CD8-positive, alpha-beta memory T cell (primary cell): Measurements from ENCODE around the gene SPINT1. TPM values are rescaled to one million over a fixed set of nuclear protein-coding genes. Genes with fewer than 3 reads are reported as not detected.

Experiments
- CTCF ChIA-PET: fragments of 350-600 bp; sonication (Branson Sonifier 250); formaldehyde crosslinking; loops from one replicate; lab custom pipeline; 2021; ENCODE audit warnings: antibody characterized with exemption; lab: Charles Lee
- POLR2A ChIA-PET: fragments of 350-600 bp; sonication (Branson Sonifier 250); formaldehyde crosslinking; loops from one replicate; lab custom pipeline; 2021; ENCODE audit warnings: antibody characterized with exemption; lab: Charles Lee
- DNase-seq, 5 donors: peaks; one replicate each; pipeline versions ENCODE4 v3.0.0 to v3.0.0-alpha.2; 2020 to 2022; ENCODE audit warnings: mixed read lengths in 1 of 5
- H3K27ac ChIP-seq: one replicate; pipeline ENCODE4 v1.7.0; 2013; ENCODE audit warnings: low read depth, mild to moderate bottlenecking, low read length, moderate library complexity
- H3K27me3 ChIP-seq: 2 replicates; pipeline ENCODE4 v1.7.0; 2013; ENCODE audit warnings: low read length, mild to moderate bottlenecking; ENCODE audit not compliant: insufficient read depth, poor library complexity, severe bottlenecking
- H3K36me3 ChIP-seq: 2 replicates; pipeline ENCODE4 v1.7.0; 2013; ENCODE audit warnings: mild to moderate bottlenecking, low read length, moderate library complexity; ENCODE audit not compliant: insufficient read depth
- H3K4me1 ChIP-seq: 2 replicates; pipeline ENCODE4 v1.7.0; 2013; ENCODE audit warnings: mild to moderate bottlenecking, low read length, moderate library complexity; ENCODE audit not compliant: insufficient read depth
- H3K4me3 ChIP-seq: 2 replicates; pipeline ENCODE4 v1.7.0; 2013; ENCODE audit warnings: mild to moderate bottlenecking, low read length
- H3K9me3 ChIP-seq: 2 replicates; pipeline ENCODE4 v1.7.0; 2013; ENCODE audit warnings: mild to moderate bottlenecking, low read length
- H3K27ac Mint-ChIP-seq, 8 donors: one replicate each; pipeline ENCODE4 v1.8.0; 2020 to 2021; ENCODE audit warnings: mixed read lengths in 8 of 8, mild to moderate bottlenecking in 6 of 8, inconsistent platforms in 3 of 8, moderate library complexity in 3 of 8
- H3K27me3 Mint-ChIP-seq, 2 donors: one replicate each; pipeline ENCODE4 v1.8.0; 2020 to 2021; ENCODE audit warnings: mixed read lengths in 2 of 2, mild to moderate bottlenecking in 1 of 2, moderate library complexity in 1 of 2
- H3K36me3 Mint-ChIP-seq, 3 donors: one replicate each; pipeline ENCODE4 v1.8.0; 2020 to 2021; ENCODE audit warnings: mixed read lengths in 3 of 3, inconsistent platforms in 1 of 3, mild to moderate bottlenecking in 1 of 3
- H3K4me1 Mint-ChIP-seq, 3 donors: one replicate each; pipeline ENCODE4 v1.8.0; 2020 to 2021; ENCODE audit warnings: mixed read lengths in 3 of 3, inconsistent platforms in 1 of 3, mild to moderate bottlenecking in 1 of 3
- H3K4me3 Mint-ChIP-seq, 7 donors: one replicate each; pipeline ENCODE4 v1.8.0; 2020 to 2021; ENCODE audit warnings: mixed read lengths in 7 of 7, mild to moderate bottlenecking in 6 of 7, moderate library complexity in 4 of 7, inconsistent platforms in 2 of 7
- H3K9me3 Mint-ChIP-seq, 5 donors: one replicate each; pipeline ENCODE4 v1.8.0; 2020 to 2022; ENCODE audit warnings: mixed read lengths in 5 of 5, mild to moderate bottlenecking in 3 of 5, moderate library complexity in 2 of 5, inconsistent platforms in 1 of 5
- polyA plus RNA-seq: library from polyadenylated mRNA; unstranded; fragments of 300-500 nt; fragmentation: Illumina TruSeq; gene quantifications from one replicate; pipeline ENCODE4 v1.2.3, GENCODE V29; 2021
- total RNA-seq, 2 experiments: library from RNA; stranded (reverse); gene quantifications; one replicate each; pipeline ENCODE4 v1.2.3, GENCODE V29; 2021

The SPINT1 gene
- total and polyA plus RNA-seq, 3 experiments from 2014 or later, result 3.1 to 7.6 (median 6.7) TPM

DNA sequence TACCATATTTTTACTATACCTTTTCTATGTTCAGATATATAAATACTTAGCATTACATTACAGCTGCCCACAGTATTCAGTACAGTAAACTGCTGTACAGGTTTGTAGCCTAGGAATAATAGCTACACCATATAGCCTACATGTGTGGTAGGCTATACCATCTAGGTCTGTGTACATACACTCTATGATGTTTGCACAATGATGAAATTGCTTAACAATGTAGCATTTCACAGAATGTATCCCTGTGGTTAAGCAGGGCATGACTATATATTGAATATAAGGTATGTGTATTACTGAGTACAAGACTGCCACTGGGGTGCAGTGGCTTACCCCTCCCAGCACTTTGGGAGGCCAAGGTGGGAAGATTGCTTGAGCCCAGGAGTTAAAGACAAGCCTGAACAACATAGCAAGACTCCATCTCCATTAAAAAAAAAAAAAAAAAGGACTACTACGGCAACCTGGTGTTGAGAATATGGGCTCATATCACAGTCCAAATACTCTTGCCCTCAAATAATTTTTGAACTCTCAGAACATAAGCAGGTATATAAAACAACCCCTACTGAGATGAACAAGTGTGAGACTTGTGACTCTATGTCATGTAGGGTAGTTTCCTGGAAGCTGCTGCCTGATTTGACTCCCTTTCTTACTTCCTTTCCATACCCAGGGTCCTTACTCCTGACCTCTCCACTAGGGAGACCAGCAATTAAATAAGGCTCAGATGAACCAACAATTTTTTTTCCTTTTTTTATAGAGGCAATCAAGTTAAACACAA is 20.1 kb upstream of the SPINT1 start:
- no peak for DNase-seq
- H3K36me3 Mint-ChIP-seq, result no peaks in the 10 kb centered on the region
- H3K9me3 Mint-ChIP-seq, result no peaks in the 10 kb centered on the region
- ChIA-PET CTCF (no interaction called here), POLR2A (no interaction called here)
- H3K4me3 Mint-ChIP-seq, result no peak overlapping the region
- no peak overlapping the region for H3K4me3 ChIP-seq
- no peaks in the 10 kb centered on the region for H3K9me3 ChIP-seq
- no peaks in the 10 kb centered on the region for H3K4me1 ChIP-seq
- no peak overlapping the region for H3K27ac Mint-ChIP-seq
- no peaks in the 10 kb centered on the region for H3K36me3 ChIP-seq
- no peaks in the 10 kb centered on the region for H3K27me3 ChIP-seq
- no peaks in the 10 kb centered on the region for H3K4me1 Mint-ChIP-seq
- peaks cover 0 to 15% of the 10 kb centered on the region in 2 donors for H3K27me3 Mint-ChIP-seq
- H3K27ac ChIP-seq, result no peak overlapping the region

DNA sequence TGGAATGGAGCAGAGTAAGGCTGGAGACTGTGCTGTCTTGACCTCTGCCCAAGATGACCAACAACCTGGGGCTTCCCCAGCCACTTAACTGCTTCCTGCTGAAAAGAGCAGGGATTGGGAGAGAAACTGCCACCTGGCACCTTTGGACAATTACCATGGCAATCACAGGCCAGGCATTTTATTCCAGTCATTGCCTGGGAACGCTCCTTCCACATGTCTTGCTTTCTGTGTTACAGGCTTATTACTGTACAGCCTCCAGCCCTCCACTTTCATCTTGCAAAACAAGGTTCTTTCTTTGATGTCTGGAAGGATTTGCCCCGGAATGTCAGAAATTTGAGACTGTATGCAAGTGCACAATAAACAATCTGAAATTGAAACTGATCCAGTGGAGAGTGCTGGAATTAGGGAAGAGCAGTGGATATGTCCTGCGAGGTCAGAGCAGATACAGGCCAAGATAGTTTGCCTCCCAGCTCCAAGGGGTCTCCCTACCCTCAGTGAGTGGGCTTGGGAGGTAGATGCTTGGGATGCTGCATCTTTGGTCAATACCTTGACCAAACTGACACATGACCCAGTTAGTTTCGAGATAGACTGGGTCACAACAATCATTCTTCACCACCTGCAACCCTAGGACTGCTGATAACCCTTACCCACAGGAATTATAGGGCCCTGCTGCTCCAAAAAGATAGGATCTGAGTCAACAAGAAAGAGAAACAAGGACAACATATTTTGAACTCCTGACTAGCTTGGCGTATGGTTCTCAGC is 18.0 kb upstream of the SPINT1 start:
- H3K27me3 Mint-ChIP-seq, result peaks cover 0 to 15% of the 10 kb centered on the region in 2 donors
- Histone ChIP-seq H3K4me3 (no peak overlapping the region), H3K27ac (no peak overlapping the region), H3K9me3 (no peaks in the 10 kb centered on the region), H3K27me3 (no peaks in the 10 kb centered on the region), H3K36me3 (no peaks in the 10 kb centered on the region), H3K4me1 (no peaks in the 10 kb centered on the region)
- H3K4me3 Mint-ChIP-seq, result no peak overlapping the region
- ChIA-PET CTCF (no interaction called here), POLR2A (no interaction called here)
- no peak for DNase-seq
- no peaks in the 10 kb centered on the region for H3K36me3 Mint-ChIP-seq
- no peak overlapping the region for H3K27ac Mint-ChIP-seq
- H3K4me1 Mint-ChIP-seq, result no peaks in the 10 kb centered on the region
- no peaks in the 10 kb centered on the region for H3K9me3 Mint-ChIP-seq

DNA sequence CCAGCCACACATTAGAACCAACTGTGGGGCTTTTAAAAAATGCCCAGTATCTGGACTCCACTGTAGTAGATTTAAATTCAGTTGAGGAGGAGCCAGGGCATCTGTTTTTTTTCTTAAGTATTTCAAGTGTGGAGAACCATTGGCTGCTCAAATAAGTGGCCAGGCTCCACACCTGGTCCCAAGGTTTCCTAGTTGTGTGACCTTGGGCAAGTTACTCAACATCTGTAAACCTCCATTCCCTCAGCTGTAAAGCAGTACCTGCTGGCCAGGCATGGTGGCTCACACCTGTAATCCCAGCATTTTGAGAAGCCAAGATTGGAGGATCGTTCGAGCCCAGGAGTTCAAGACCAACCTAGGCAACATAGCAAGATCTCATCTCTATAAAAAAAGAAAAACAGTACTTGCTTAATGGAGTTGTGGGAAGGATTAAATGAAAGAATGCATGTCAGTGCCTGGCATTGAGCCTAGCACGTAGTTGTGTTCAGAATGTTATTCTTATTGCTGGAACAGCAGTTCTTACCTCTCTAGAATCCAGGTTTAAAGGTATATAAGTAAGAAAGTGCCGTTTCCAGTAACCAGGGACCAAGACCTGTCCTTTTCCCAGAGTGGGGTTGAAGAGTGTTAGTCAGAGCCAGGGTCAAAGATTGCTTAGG is 17.3 kb upstream of the SPINT1 start:
- Mint-ChIP-seq H3K4me1 (no peaks in the 10 kb centered on the region), H3K4me3 (no peak overlapping the region), H3K27me3 (peaks cover 0 to 15% of the 10 kb centered on the region in 2 donors), H3K27ac (no peak overlapping the region), H3K36me3 (no peaks in the 10 kb centered on the region), H3K9me3 (no peaks in the 10 kb centered on the region)
- DNase-seq, result no peak
- CTCF ChIA-PET, result no interaction called here
- H3K9me3 ChIP-seq, result no peaks in the 10 kb centered on the region
- H3K27ac ChIP-seq, result no peak overlapping the region
- no peak overlapping the region for H3K4me3 ChIP-seq
- no peaks in the 10 kb centered on the region for H3K27me3 ChIP-seq
- H3K4me1 ChIP-seq, result no peaks in the 10 kb centered on the region
- no peaks in the 10 kb centered on the region for H3K36me3 ChIP-seq
- POLR2A ChIA-PET, result no interaction called here

DNA sequence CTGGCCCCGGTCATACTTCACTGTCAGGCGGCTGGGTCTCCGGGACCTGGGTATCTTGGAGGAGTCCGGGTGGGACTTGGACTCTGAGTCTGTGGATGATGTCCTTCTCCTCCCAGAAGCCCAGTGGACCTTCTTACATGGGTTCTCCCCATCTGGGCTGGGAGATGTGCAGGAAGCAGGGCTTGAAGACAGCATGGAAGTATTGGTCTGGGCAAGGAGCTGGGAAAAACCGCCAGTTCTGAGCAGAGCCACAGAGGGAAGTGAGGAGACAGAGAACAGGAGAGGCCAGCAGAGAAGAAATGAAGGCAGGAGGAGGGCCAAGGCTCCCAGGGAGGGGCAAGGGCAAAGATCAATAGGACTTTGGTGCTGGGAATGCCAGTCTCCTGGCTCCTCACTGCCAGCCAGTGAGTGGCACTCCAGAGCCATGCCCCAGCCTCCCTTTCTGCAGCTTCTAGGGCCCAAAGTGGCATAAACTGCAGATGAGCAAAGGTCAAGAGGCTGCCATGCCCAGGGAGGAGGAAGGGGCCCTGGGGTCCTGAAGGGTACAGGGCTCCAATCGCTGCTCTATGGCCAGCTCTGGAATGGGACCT is 15.3 kb upstream of the SPINT1 start, which contains the start of gene PPP1R14D:
Gene PPP1R14D (minus strand): TSS at position 262 of the 590 bp plus-strand sequence. CDS start 67 bp downstream, at position 195.
- Histone ChIP-seq H3K36me3 (no peaks in the 10 kb centered on the region), H3K27me3 (no peaks in the 10 kb centered on the region), H3K27ac (no peak within 1 kb of the TSS), H3K9me3 (no peaks in the 10 kb centered on the region), H3K4me1 (no peaks in the 10 kb centered on the region), H3K4me3 (no peak within 1 kb of the TSS)
- CTCF ChIA-PET, result no interaction called here
- H3K4me3 Mint-ChIP-seq, result no peak within 1 kb of the TSS
- H3K9me3 Mint-ChIP-seq, result no peaks in the 10 kb centered on the region
- POLR2A ChIA-PET, result interaction anchor here (0.5 kb wide), 1 partner anchor 22 kb away, joined by 7 read pairs; no protein-coding TSS in a partner anchor
- H3K27ac Mint-ChIP-seq, result peak within 1 kb of the TSS in 1 of 8 donors; percentile 92
- no peaks in the 10 kb centered on the region for H3K36me3 Mint-ChIP-seq
- DNase-seq, result no peak
- H3K4me1 Mint-ChIP-seq, result no peaks in the 10 kb centered on the region
- peaks cover 0 to 11% of the 10 kb centered on the region in 2 donors for H3K27me3 Mint-ChIP-seq

DNA sequence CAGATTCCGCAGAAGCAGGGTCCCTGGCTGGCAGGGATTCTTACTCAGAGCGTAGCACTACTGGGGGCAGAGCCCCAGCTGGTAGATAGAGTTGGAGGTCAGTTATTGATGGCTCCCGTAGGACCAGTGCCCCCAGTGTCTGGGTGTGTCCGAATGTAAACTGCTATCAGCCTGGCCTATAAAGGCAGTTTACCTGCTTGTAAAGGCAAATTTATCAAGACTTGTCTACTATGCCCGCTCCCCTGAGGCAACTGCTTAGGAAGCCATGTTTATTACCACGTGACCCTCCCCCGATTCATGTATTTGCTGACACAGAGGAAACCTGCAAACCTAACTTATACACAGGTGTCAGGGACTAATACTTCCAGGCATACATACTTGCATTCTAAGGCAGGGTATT is 14.7 kb upstream of the SPINT1 start:
- Histone ChIP-seq H3K9me3 (no peaks in the 10 kb centered on the region), H3K27ac (no peak overlapping the region), H3K36me3 (no peaks in the 10 kb centered on the region), H3K4me1 (no peaks in the 10 kb centered on the region), H3K4me3 (no peak overlapping the region), H3K27me3 (no peaks in the 10 kb centered on the region)
- Mint-ChIP-seq H3K9me3 (no peaks in the 10 kb centered on the region), H3K4me3 (no peak overlapping the region), H3K36me3 (no peaks in the 10 kb centered on the region), H3K27me3 (peaks cover 0 to 8% of the 10 kb centered on the region in 2 donors), H3K27ac (peak overlapping the region in 1 of 8 donors; percentile 92), H3K4me1 (no peaks in the 10 kb centered on the region)
- no peak for DNase-seq
- POLR2A ChIA-PET, result interaction anchor here (0.5 kb wide), 1 partner anchor 23 kb away, joined by 7 read pairs; no protein-coding TSS in a partner anchor
- CTCF ChIA-PET, result no interaction called here

DNA sequence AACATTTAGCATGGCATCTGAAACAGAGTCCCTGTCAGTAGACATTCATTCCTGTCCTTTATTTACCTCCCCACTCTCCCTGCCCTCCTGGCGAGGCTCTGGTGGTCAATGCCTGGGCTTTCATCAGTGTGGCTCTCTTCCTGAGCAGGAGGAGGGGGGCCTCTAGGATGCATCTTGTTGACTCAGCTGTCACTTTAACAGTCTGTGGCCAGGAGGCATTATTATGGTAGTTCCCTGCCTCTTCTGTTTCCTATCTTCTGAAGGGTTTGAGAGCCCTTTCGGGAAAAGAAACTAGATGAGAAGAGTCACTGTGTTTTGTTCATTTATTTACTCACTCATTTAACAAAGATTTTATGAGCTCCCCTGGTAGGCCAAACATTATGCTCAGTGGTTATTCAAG is 13.0 kb upstream of the SPINT1 start:
- Mint-ChIP-seq H3K27ac (no peak overlapping the region), H3K9me3 (no peaks in the 10 kb centered on the region), H3K27me3 (peaks cover 0 to 4% of the 10 kb centered on the region in 2 donors), H3K36me3 (no peaks in the 10 kb centered on the region), H3K4me1 (no peaks in the 10 kb centered on the region), H3K4me3 (no peak overlapping the region)
- no peak for DNase-seq
- H3K36me3 ChIP-seq, result no peaks in the 10 kb centered on the region
- no peak overlapping the region for H3K4me3 ChIP-seq
- no peaks in the 10 kb centered on the region for H3K27me3 ChIP-seq
- no peaks in the 10 kb centered on the region for H3K9me3 ChIP-seq
- H3K27ac ChIP-seq, result no peak overlapping the region
- no peaks in the 10 kb centered on the region for H3K4me1 ChIP-seq
- ChIA-PET POLR2A (no interaction called here), CTCF (no interaction called here)

DNA sequence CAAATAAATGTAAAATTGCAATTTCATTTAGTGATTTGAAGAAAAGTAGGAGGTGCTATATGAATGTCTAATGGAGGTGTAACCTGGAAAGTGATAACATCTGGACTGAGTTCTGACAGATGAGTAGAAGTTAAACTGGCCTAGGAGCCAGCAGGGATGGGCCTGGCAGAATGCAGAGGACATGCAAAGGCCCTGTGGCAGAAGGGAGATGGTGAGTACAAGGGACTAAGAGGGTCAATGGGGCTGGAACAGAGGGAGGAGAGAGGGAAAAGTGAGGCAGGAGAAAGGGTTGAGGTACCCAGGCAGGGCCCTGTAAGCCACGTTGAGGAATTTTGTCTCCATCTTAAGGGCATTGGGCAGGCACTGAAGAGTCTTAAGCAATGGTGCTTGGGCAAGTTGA is 12.0 kb upstream of the SPINT1 start:
- no peak for DNase-seq
- H3K36me3 ChIP-seq, result no peaks in the 10 kb centered on the region
- no peaks in the 10 kb centered on the region for H3K27me3 ChIP-seq
- no peak overlapping the region for H3K4me3 Mint-ChIP-seq
- ChIA-PET POLR2A (no interaction called here), CTCF (no interaction called here)
- H3K27ac ChIP-seq, result no peak overlapping the region
- H3K9me3 ChIP-seq, result no peaks in the 10 kb centered on the region
- no peak overlapping the region for H3K27ac Mint-ChIP-seq
- no peaks in the 10 kb centered on the region for H3K9me3 Mint-ChIP-seq
- no peaks in the 10 kb centered on the region for H3K4me1 ChIP-seq
- no peak overlapping the region for H3K4me3 ChIP-seq
- no peaks in the 10 kb centered on the region for H3K4me1 Mint-ChIP-seq
- peaks cover 0 to 4% of the 10 kb centered on the region in 2 donors for H3K27me3 Mint-ChIP-seq
- no peaks in the 10 kb centered on the region for H3K36me3 Mint-ChIP-seq
